HG03354 (cell line): ENCODE measurements around the gene HOTAIR.

ENCODE experiments used
- ATAC-seq: cut with Tn5 transposase; IDR thresholded peaks from one replicate; pipeline ENCODE4 v1.9.1; 2021; ENCODE audit warnings: mild to moderate bottlenecking; ENCODE audit not compliant: unreplicated experiment, poor library complexity, severe bottlenecking

The HOTAIR gene

DNA sequence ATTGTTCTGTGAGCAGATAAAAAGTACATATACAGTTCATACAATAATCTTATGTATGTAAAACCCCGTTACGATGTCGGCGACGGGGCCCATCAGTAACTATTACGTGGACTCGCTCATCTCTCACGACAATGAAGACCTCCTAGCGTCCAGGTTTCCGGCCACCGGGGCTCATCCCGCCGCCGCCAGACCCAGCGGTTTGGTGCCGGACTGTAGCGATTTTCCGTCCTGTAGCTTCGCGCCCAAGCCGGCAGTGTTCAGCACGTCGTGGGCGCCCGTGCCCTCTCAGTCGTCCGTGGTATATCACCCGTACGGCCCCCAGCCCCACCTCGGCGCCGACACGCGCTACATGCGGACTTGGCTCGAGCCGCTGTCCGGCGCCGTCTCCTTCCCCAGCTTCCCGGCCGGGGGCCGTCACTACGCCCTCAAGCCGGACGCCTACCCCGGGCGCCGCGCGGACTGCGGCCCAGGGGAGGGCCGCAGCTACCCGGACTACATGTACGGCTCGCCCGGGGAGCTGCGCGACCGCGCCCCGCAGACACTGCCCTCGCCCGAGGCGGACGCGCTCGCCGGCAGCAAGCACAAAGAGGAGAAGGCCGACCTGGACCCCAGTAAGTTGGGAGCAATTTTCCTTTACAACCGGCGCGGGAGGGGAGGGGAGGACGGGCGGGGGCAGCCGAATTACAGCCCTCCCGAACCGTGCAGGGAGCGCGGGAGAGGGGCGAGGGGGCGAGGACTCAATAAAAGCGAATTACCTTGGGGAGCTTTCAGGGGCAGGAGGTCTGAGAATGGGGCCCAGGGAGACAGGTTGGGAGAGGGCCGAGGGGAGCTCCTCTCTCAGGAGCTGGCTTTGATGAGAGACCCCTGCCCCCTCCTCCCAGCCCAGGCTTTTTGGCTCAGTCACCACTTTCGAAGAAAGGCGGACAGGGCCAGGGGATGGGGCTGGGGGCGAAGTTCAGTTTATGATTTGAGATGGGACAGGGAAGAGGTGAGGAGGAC is 25.7 kb upstream of the HOTAIR start, which contains the start of gene HOXC9:
HOXC9 (plus strand) TSS at position 46 of the 999 bp plus-strand sequence; CDS start at position 74, 28 bp downstream.
- ATAC-seq, result no peak

DNA sequence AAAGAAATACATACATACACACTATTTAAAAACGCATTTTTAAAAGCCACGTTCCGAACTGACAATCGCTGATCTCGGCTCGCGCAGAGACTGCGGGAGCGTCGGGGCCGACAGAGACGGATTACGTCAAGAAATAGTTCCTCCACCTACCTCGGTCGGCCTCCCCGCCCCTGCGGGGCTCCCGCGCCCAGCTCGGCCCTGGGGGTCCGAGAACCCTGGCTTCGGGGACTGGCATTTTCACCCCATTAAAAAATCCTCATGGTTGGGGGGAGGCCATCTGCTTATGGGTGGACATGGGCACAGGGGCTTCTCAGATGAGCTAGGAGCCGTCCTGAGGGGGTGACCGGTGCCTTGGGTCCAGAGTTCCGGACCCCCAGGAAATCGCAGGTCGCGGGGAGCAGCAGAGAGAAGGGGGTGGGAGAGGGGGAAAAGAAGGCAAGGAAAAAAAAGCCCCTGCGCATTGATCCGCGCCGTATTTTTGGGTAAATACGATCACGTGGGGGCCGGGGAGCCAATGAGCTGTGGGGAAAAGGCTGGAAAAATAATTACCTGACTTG is 24.9 kb upstream of the HOTAIR start:
- ATAC-seq, result no peak

DNA sequence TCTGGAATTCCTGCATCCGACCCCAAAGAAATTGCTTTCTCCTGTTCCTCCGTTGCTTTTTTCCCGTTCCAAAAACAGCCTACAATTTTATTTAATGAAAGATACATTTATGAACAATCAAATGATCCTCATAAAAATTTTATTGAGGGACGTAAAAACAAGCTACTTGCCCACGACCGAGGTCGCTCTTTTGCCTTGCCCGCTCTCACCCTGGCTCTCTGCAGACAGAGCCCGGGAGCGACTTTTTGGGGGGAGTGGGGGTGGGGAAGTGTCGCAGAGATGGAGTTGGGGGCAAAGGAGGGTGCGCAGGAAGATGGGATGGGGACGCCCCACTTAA is 24.1 kb upstream of the HOTAIR start:
- no peak for ATAC-seq

GRCh38 chr12:53998110-53998899 is 23.6 kb upstream of the HOTAIR start:
- ATAC-seq, result no peak

- ATAC-seq, result no peak
These were observed 22.7 kb upstream of the HOTAIR start for GRCh38 chr12:53997204-53998109.

GRCh38 chr12:53996240-53997203 is 21.8 kb upstream of the HOTAIR start:
- ATAC-seq, result no peak

GRCh38 chr12:53995378-53996239 is 20.9 kb upstream of the HOTAIR start:
- no peak for ATAC-seq

DNA sequence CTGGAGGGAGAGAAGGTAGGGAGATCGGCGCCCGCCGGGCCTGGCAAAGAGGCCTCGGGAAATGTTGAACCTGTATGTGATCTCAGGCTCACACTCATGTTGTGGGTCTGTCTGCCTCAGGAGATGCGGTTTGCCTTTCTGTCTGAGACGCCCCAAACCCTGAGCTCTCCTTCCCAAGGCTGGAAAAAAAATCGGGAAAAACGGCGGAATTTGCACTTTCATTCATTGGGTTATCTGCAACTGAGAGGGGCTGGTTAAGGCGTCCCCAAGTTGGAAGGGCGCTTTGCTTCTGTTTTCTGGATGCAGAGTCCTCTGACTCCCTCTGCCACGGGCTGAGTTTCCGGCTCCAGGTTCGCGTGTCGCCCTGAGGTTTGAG is 20.2 kb upstream of the HOTAIR start:
- no peak for ATAC-seq

- ATAC-seq, result no peak
These were observed 19.7 kb upstream of the HOTAIR start for GRCh38 chr12:53994264-53995001.

GRCh38 chr12:53994009-53994263 is 19.2 kb upstream of the HOTAIR start:
- no peak for ATAC-seq

GRCh38 chr12:53993162-53994008 is 18.6 kb upstream of the HOTAIR start:
- ATAC-seq, result no peak

GRCh38 chr12:53992377-53992889 is 17.7 kb upstream of the HOTAIR start:
- ATAC-seq, result no peak

- no peak for ATAC-seq
These were observed 16.3 kb upstream of the HOTAIR start for GRCh38 chr12:53991077-53991460.

DNA sequence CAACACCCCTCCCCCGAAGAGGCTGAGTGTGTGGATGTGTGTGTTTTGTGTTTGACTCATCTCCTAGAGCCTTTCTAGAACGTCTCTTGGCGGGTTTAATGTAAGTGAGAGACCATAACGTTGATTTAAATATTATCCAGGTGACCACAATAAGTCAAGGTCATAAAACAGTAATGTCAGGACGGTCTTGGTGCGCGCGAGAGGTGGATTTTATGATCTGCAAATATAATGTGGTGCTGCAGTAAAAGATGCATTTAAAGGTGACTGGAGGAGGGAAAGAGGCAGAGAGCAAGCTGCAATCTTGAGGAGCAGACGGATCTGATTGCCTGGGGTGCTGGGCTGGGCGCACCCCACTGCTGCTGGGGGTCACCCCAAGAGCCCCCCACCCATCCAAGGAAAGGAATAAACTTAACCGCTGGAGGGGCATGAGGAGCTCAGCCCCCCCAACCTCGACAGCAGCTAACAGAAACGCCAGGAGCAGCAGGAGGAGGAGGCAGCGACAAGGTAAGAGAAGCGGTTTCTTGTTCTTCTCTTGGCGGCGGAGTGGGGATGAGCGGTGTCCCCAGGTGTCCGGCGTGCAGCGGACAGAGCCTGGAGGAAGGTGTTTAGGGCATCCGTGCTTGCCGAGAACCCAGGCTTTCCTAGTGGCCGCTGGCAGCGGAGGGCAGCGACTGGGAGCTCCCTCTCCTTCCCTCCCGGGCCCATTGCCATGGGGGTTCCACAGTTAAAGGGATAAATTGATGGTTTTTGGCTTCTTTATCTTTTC is 15.7 kb upstream of the HOTAIR start:
- ATAC-seq, result no peak
